Activated CD4-positive, alpha-beta T cell treated with anti-CD3 and anti-CD28 coated beads, Interleukin-2, amount 50 U/mL, for 16 hours (primary cell): ENCODE measurements around the gene AGO4.
A peak's percentile ranks its signal among the peaks of the same experiment; 100 is the strongest.
"Not testable (repeated sequence)": the region's sequence is repeated elsewhere in the genome, so short reads cannot be mapped to it uniquely, and the experiment has no call there.

ENCODE experiments used
- DNase-seq: peaks from one replicate; pipeline ENCODE4 v3.0.0-alpha.2; 2020

AGO4 gene

DNA sequence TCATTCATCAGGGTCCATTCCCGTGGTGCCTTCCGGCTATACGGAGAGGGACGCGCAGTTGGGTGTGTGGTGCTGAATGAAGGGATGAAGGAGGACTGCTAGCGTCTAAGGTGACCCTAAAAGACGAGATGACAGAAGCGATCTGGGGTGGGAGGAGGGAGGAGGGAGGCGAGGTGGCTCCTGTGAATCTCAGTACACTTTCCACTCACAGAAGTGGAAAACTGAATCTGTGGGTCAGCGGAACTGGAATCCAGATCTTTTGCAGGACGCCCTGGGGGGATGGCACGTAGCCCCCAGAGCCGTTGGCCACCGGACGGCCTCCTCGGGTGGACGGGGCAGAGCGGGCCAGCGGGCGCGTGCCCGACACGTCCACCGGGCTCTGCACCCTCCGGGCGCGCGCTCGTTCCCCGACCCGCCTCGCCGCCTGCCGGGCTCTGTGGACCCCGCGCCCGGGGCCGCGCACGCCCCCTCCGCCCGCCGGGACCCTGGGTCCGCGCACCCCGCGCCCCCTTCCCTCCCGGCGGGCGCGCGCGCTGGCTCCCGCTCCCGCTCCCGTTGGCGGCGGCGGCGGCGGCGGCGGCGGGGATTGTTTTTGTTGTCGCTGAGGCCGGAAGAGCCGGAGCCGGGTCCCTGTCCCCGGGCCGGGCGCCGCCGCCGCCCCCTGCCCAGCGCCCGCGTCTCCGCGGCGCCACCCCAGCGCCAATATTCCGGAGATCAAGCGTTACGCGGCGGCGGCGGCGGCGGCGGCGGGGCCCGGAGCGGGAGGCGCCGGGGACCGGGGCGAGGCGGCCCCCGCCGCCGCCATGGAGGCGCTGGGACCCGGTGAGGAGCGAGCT is at the start of gene AGO4:
TSS of gene AGO4 (plus strand) at position 403 of the 836 bp plus-strand sequence. CDS start at position 804, 401 bp downstream.
- peak; percentile 15 for DNase-seq

DNA sequence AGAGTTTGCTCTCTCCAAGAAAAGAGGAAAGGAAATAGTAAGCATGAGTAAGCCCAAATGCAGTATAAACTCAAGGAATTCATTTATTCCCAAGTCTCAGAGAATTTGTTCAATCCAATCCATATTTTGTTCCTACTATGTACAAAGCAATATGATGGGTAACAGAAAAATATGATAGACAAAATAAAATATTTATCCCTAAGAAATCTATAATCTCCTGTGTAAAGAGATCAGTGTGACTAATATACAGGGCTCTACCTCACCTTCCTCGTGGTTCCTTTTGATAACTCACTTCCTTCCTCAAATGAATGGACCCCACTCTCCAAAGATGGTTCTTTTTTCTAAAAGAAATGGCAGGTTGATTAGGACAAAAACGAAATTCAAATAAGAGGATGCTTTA is 45.7 kb upstream of the AGO4 start:
- no peak for DNase-seq

DNA sequence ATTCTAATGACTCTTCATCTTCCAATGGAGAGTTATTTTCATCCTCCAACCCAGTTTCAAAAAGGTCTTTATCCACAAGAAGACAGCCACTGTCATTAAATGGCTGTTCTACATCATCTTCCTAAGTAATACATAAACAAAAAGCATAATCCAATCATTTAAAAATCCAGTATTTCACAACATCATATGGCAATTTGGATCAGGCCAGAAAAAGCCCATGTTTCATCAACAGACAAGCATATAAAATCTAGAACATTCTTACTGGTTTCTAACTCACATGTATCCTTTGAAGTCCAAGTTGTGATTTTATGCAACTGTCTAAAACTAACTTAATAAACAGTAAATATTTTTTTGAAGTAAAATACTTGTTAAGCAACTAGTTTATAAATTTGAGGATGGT is 44.6 kb upstream of the AGO4 start:
- no peak for DNase-seq

GRCh38 chr1:35764283-35764682 is 43.5 kb upstream of the AGO4 start:
- DNase-seq = no peak

GRCh38 chr1:35768350-35769187 is 39.2 kb upstream of the AGO4 start:
- no peak for DNase-seq

DNA sequence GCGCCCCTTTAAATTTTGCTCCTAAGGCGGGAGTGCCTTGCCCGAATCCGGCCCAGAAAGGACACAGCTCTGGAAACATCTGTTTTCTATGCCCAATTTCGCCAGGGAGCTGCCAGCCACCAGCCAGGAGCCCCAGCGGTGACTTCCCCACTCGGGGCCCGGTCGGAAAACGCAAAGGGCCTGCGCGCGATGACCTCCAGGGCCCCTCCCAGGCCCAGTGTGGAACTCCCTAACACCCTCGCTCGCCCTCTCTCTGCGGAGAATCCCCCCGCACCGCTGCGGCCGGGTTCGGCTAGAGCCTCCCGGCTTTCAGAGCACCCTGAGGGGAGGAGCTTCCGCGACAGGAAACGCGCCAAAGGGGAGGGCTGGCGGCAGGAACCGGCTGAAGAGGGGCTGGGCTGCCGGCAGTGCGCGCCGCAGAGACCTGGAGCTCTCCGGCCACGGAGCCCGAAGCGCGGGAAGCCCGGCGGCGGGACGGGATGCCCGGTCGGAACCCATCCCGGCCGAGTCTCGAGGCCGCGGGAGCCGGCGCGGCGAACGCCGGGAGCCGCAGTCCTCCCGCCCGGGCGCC is 38.5 kb upstream of the AGO4 start:
- DNase-seq = peak; percentile 91

GRCh38 chr1:35773711-35774110 is 34.1 kb upstream of the AGO4 start:
- no peak for DNase-seq

DNA sequence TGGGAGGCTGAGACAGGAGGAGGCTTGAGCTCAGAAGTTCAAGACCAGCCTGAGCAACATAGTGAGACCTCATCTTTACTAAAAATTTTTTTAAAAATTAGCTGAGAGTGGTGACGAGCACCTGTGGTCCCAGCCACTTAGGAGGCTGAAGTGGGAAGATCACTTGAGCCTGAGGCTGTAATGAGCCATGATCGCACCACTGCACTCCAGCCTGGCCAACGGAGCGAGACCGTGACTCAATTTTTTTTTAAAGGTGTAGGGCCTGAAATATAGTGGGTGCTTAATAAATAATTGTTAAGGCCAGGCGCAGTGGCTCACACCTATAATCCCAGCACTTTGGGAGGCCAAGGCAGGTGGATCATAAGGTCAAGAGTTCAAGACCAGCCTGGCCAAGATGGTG is 31.6 kb upstream of the AGO4 start:
- DNase-seq = not testable (repeated sequence)

DNA sequence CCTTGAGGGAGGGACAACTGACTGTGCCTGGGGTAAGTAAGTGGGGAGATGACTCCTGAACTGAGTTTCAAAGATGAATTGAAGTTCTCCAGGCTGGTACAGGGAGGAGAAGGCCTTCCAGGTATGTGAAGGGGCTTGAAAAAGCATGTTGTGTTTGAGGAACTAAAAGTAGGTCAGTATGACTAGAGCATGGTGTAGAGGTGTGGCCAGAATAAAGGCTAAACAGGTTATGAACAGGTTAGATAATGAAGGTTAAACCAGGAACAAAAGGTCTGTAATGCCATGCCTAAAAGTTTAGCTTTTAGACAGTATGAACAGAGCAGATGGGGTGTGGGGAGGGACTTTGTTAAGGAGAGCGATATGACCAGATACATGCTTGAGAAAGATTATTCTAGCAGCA is 30.7 kb upstream of the AGO4 start:
- DNase-seq = no peak

DNA sequence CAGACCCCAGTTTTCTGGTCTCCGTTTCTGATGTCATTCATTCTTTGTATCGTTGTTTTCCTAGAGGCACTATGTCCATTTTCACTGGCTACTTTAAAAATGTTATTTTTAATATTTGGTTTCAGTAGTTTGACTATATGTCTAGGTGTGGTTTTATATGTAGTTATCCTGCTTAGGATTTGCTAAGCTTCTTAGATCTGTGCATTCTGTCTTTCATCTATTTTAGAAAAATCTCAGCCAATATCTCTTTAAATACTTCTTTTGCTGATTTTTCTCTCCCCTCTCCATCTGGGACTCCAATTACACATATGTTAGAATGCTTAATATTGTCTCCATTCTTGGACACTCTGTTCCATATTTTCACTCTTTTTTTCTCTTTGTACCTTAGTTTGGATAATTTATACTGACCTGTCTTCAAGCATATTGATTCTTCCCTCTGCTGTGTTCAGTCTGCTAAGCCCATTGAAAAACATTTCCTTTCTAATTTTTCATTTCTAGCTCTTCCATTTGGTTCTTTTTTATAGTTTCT is 24.7 kb upstream of the AGO4 start:
- DNase-seq = no peak

DNA sequence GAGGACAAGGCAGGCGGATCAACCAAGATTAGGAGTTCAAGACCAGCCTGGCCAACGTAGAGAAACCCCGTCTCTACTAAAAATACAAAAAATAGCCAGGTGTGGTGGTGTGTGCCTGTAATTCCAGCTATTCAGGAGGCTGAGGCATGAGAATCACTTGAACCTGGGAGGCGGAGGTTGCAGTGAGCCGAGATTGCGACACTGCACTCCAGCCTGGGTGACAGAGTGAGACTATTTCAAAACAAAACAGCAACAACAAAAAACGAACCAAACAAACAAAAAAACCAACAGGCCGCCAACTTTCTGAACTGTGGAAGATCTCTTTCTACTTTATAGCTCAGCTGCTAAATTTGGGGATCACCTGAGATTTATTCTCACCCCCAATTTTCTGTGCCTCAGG is 23.5 kb upstream of the AGO4 start:
- not testable (repeated sequence) for DNase-seq

- DNase-seq = no peak
Observed at GRCh38 chr1:35788139-35788538, 19.7 kb upstream of the AGO4 start.

GRCh38 chr1:35790670-35791069 is 17.1 kb upstream of the AGO4 start:
- no peak for DNase-seq

GRCh38 chr1:35795295-35795694 is 12.5 kb upstream of the AGO4 start:
- no peak for DNase-seq

DNA sequence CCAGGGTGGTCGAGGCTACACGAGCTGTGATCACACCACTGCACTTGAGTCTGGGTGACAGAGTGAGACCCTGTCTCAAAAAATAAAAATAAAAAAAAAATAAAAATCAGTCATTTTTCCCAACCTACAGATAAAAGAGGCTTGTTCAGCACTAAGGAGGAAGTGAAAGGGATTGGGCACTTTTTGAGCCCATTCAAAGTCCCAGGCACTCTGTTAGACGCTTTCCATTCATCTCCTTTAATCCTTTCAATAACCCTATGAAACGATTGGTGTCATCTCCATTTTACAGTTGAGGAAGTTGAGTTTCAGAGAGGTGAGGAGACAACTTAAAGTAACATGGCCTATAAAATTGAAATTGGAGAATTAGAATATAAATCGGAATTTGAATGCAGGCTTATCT is 10.4 kb upstream of the AGO4 start:
- no peak for DNase-seq

- not testable (repeated sequence) for DNase-seq
Observed at GRCh38 chr1:35798019-35798418, 9.8 kb upstream of the AGO4 start.

DNA sequence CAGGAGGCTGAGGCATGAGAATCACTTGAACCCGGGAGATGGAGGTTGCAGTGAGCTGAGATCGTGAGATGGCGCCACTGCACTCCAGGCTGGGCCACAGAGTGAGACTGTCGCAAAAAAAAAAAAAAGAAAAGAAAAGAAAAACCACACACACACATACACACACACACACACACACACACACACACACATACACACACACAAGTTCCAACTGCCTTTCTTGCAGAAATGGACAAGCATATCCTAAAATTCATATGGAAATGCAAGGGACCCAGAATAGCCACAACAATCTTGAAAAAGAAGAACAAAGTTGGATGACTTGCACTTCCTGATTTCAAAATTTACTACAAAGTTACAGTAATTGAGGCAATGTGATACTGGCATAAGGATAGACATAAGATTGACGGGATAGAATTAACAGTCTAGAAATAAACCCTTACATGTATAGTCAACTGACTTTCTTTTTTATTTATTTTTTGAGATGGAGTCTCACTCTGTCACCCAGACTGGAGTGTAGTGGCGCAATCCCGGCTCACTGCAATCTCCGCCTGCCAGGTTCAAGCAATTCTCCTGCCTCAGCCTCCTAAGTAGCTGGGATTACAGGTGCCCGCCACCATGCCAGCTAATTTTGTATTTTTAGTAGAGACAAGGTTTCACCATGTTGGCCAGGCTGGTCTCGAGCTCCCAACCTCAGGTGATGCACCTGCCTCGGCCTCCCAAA is 7.5 kb upstream of the AGO4 start:
- DNase-seq = not testable (repeated sequence)

DNA sequence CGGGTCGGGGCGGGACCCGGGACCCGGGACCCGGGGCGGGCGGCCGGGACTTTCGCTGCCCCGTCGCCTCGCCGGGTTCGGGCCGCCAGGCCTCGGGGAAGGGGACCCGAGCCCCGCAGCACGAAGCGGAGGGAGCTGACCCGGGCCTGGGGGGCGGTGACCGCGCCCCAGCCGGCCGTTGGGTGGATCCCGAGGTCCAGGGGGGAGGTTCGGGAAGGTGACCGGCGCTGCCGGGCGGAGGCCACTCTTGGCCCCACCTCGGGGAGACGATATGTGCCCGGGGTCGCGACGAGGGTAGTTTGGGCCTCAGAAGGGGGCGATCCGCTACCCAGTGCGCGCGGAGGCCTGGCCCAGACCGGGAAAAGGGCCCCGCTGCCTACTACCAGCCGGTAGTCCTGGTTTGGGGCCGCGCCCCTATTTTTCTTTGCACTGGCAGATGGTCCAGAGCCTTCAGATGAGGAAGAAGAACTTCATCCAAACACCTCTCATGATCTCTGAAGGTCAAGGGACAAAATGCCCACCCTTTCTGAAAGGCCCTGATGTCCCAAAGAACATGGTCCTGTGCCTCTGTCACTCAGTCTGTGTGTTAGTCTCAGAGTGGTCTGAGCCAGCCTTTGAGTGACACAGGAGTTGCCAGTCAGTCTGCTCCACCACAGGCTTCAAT is 766 bp downstream of the AGO4 start:
- peak; percentile 26 for DNase-seq

DNA sequence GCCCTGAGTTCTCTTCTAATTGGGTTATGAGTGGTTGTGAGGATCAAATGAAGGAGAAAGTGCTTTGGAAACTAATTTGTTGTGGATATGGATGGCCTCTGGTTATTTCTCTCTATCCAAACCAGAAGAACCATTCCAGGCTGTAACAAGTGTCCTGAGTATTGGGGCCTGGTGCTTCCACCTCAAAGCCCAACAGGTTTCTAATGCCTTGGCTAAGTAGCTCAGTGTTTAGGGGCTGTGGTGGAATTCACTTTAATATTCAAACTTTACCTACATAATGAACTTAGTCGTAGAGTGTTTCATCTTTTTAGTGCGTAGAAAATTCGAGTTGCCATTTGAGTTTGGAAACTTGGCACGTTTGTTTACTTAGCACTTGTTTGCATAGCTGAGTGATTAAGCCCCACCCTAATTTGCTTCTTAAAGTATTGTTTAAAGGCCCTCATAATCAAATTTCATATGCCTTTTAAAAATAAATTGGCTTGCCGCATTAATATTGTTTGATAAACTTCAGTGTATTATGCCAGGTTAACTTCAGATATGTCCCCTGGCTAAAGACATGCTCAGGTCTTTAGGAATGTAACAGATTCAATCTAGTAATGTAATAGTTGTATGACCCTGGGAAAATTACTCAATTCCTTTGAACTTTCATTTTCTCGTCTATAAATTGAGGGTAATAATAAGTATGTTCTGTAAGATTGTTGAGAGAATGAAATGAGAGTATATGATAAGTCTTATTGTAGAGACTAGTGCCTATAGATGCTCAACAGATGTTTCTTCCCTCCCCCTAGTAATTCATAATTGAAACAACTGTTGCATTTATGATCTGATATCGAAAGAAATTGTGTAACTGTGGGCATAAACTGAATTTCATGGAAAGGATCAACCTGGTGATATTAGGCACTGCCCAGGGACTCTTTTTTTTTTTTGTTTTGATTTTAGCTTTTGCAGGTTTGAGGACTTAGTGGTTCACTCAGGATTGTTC is 1.6 kb downstream of the AGO4 start:
- DNase-seq = no peak

DNA sequence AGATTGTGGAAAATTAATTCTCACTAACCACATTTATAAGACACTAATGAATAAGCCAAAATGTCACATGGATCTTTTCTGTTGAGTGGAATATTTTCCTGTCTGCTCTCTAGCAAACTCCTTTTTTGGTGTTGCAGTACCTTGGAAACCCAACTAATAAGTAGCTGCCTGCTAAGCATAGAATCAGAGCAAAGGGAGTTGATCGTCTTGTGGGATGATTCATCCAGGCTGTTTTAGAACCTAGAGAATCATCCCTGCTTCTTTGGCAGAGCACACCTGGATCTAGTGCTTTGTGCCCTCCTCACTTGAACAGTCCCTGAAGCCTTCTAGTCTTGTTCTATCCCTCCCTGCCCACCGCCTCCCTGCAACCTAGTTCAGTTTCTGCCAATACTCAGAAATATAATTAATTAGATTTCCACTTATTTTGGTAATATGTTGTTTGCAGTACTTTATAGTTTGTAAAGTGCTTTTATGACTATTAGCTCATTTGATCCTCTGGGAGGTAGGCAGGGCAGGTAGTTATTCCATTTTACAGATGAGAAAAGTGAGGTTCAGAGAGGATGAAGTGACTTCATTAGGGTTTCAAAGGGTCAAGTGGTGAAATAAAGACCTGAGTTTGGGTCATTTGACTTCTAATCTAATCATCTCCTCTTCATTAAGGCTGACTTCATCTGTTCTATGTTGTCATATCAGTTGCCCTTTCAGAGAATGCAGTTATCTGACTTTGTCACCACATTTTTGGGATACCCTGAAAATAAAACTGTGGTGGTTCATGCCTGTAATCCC is 2.5 kb downstream of the AGO4 start:
- no peak for DNase-seq
